ENCODE data around the gene MEA1. TPM values are rescaled to one million over a fixed set of nuclear protein-coding genes. Genes with fewer than 3 reads are reported as not detected.
A peak's percentile ranks its signal among the peaks of the same experiment; 100 is the strongest.

Gene MEA1
- total RNA-seq, 2 experiments from 2014 or later: 84.8 to 92.3 TPM

DNA sequence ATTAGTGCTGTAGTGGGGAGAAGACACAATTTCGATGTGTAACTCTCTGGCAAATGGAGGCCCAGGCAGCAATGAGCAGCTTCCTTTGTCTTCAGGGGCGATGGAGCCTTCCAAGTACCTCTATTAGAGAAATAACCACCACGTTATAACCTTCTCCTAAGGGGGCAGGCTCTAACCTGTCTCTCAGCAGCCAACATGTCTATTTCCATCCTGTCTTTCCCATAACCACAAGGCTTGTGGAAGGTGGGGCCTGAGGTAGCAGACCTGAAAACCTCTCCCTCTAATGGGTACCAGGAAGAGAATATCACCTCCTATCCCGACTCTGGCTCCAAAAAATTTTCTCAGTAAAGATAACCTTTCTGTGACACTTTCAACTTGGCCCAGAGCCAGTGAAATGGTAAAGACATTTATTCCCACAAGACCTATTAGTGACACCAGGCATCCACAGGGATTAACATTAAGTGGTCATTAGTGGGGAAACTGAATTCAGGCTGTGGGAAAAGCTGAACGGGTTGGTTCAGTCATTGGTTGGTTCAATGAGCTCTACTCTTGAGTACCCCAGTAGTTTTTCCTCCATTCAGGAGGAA is 38.7 kb downstream of the MEA1 start:
- CTCF ChIA-PET: interaction anchor here (1.0 to 1.3 kb wide), 2 partner anchors 10 to 11 kb away, joined by 3 read pairs; no protein-coding TSS in a partner anchor
- ATAC-seq (no peak), DNase-seq (no peak)
- Mint-ChIP-seq H3K27ac (peak overlapping the region; percentile 72), H3K4me1 (ENCODE audit: low read depth) (peaks cover 48% of the 10 kb centered on the region), H3K27me3 (no peaks in the 10 kb centered on the region), H3K9me3 (no peaks in the 10 kb centered on the region), H3K4me3 (no peak overlapping the region), H3K36me3 (ENCODE audit: low read depth) (peaks cover 20% of the 10 kb centered on the region)
- POLR2A ChIA-PET: interaction anchor here (1.0 to 1.7 kb wide), 4 partner anchors 9 to 93 kb away, joined by 3 to 6 read pairs (median 4); partner anchors contain the start of genes CNPY3 and PPP2R5D
- intact Hi-C loops (cut with micrococcal nuclease): loop anchor here (5.0 kb wide), 1 partner anchor 37 kb away; the partner anchor contains the start of genes KLHDC3 and MEA1
- TF ChIP-seq, protein P1, sequence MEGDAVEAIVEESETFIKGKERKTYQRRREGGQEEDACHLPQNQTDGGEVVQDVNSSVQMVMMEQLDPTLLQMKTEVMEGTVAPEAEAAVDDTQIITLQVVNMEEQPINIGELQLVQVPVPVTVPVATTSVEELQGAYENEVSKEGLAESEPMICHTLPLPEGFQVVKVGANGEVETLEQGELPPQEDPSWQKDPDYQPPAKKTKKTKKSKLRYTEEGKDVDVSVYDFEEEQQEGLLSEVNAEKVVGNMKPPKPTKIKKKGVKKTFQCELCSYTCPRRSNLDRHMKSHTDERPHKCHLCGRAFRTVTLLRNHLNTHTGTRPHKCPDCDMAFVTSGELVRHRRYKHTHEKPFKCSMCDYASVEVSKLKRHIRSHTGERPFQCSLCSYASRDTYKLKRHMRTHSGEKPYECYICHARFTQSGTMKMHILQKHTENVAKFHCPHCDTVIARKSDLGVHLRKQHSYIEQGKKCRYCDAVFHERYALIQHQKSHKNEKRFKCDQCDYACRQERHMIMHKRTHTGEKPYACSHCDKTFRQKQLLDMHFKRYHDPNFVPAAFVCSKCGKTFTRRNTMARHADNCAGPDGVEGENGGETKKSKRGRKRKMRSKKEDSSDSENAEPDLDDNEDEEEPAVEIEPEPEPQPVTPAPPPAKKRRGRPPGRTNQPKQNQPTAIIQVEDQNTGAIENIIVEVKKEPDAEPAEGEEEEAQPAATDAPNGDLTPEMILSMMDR (IDR thresholded peaks at IDR 0.05): no peak

DNA sequence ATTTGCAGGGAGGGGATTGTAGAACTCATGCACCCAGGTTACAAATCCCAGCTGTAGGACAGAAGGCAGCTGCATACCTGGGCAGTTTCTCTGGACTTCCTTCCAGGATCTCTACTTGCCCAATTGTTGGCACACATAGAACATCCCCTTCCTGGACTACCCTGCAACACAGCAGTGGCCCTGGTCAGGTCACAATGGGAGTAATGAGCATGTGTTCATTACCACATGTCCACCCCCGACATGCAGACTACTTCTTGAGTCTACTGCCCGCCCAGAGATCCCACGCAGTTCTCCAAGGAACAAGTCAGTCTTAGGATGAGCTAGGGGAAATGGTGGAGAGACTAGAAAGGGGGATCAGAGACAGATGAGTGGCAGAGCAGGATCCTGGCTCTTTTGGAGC is 39.8 kb downstream of the MEA1 start:
- Mint-ChIP-seq H3K9me3 (no peaks in the 10 kb centered on the region), H3K36me3 (ENCODE audit: low read depth) (peaks cover 20% of the 10 kb centered on the region), H3K27me3 (no peaks in the 10 kb centered on the region), H3K4me3 (no peak overlapping the region), H3K4me1 (ENCODE audit: low read depth) (peaks cover 43% of the 10 kb centered on the region), H3K27ac (peak overlapping the region; percentile 30)
- ATAC-seq (no peak), DNase-seq (no peak)
- ChIA-PET POLR2A (interaction anchor here (0.6 to 1.3 kb wide), 2 partner anchors 44 to 103 kb away, joined by 3 to 5 read pairs; partner anchors contain the start of gene CNPY3), CTCF (interaction anchor here (1.1 to 1.3 kb wide), 2 partner anchors 9 to 246 kb away, joined by 3 read pairs; no protein-coding TSS in a partner anchor)
- intact Hi-C loops (cut with micrococcal nuclease): no loop called here
- TF ChIP-seq, protein P1 (IDR thresholded peaks at IDR 0.05): no peak

DNA sequence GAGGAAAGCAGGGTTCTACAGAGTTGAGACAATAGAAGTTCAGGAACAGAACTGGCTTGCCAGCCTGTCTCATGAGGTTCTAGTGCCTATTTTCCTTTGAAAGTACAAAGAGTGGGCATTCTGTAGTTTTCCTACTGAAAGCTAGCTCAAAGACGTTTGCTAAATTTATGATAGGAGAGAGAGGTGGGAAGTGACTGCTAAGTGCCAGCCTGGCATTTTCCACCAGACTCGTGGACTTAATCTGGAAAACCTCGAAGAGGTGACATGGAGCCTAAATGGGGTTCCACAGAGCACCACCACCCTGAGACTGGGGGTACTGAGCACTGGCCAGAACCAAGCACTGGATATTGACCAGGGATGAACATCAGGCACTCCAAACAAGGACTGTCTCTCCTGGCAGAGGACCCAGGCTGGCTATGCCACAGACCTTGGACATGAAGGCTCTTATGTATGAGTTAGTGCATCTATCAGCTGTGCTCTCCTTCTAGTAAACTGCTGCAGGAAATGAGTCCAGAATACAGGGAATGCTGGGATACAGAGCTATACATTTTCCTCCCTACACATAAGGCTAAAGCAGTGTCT is 41.9 kb downstream of the MEA1 start:
- Mint-ChIP-seq H3K4me1 (ENCODE audit: low read depth) (peaks cover 37% of the 10 kb centered on the region), H3K36me3 (ENCODE audit: low read depth) (peaks cover 12% of the 10 kb centered on the region), H3K27ac (no peak overlapping the region), H3K4me3 (no peak overlapping the region), H3K9me3 (no peaks in the 10 kb centered on the region), H3K27me3 (no peaks in the 10 kb centered on the region)
- TF ChIP-seq, protein P1 (IDR thresholded peaks at IDR 0.05): no peak
- intact Hi-C loops (cut with micrococcal nuclease): no loop called here
- no peak for DNase-seq
- POLR2A ChIA-PET: interaction anchor here (4.5 kb wide), 1 partner anchor 8 kb away, joined by 21 read pairs; the partner anchor contains the start of gene PEX6
- ATAC-seq: no peak
- CTCF ChIA-PET: interaction anchor here (0.9 to 1.5 kb wide), 2 partner anchors 11 to 49 kb away, joined by 3 to 4 read pairs; partner anchors contain the start of gene RRP36

DNA sequence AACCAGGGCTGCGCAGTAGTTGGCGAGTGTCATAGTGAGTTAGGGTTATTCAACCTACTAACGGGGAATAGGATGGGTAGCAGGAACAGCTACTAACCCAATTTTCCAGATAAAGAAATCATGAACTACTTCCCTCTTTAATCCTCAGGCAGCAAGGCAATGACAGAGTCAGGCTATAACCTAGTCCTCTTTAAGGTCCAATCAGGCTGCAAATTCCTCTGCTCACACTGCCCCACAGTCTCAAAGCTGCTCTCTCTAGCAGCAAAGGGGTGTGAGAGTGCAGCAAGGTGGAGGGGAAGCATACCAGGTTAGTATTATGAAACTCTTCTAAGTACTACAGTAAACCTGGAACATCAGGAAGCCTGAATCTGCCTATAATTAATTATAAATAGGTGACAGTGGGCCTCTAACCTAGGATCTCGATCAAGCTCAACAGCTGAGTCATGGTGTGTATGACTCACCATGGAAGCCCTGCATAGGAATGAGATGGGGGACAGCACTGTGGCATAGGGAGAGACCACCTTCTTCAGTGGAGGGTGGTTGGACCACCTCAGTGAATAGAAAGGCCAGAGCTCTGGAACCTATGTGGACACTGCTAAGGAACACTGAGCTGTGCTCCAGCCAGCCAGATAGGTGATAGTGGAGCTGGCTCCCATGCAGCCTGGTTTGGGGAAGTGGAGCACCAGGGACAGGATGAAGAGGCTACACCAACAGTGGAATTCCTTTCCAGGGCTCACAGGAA is 42.7 kb downstream of the MEA1 start:
- TF ChIP-seq, protein P1 (IDR thresholded peaks at IDR 0.05): no peak

More for the DNA sequence above, 42.7 kb downstream of the MEA1 start:
- Mint-ChIP-seq H3K9me3 (no peaks in the 10 kb centered on the region), H3K36me3 (ENCODE audit: low read depth) (peaks cover 8% of the 10 kb centered on the region), H3K4me3 (no peak overlapping the region), H3K27ac (no peak overlapping the region), H3K4me1 (ENCODE audit: low read depth) (peaks cover 29% of the 10 kb centered on the region), H3K27me3 (no peaks in the 10 kb centered on the region)
- peak; percentile 59 for DNase-seq
- POLR2A ChIA-PET: interaction anchor here (1.2 to 4.5 kb wide), 3 partner anchors 8 to 19 kb away, joined by 3 to 21 read pairs (median 3); partner anchors contain the start of gene PEX6
- CTCF ChIA-PET: interaction anchor here (0.9 to 1.5 kb wide), 3 partner anchors 10 to 50 kb away, joined by 3 to 4 read pairs (median 3); partner anchors contain the start of gene RRP36
- ATAC-seq: peak; percentile 75
- intact Hi-C loops (cut with micrococcal nuclease): no loop called here
